NCI-H1105 treated with DMSO at 0.1 percent for 48 hours (cell line): Measurements from ENCODE around the gene PRUNE2.
A peak's percentile ranks its signal among the peaks of the same experiment; 100 is the strongest.
"Not testable (repeated sequence)": the region's sequence is repeated elsewhere in the genome, so short reads cannot be mapped to it uniquely, and the experiment has no call there.

Source experiments
- DNase-seq: peaks from one replicate; lab custom pipeline; 2025; lab: John Stamatoyannopoulos, UW

PRUNE2 gene

DNA sequence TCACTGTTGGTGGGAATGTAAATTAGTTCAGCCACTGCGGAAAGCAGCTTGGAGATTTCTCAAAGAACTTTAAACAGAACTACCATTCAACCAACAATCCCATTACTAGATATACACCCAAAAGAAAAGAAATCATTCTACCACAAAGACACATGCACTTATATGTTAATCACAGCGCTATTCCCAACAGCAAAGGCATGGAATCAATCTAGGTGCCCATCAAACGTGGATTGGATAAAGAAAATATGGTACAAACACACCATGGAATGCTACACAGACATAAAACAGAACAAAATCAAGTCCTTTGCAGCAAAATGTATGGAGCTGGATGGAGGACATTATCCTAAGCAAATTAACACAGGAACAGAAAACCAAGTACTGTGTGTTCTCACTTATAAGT lies 42.1 kb downstream of the PRUNE2 start:
- DNase-seq: no peak

DNA sequence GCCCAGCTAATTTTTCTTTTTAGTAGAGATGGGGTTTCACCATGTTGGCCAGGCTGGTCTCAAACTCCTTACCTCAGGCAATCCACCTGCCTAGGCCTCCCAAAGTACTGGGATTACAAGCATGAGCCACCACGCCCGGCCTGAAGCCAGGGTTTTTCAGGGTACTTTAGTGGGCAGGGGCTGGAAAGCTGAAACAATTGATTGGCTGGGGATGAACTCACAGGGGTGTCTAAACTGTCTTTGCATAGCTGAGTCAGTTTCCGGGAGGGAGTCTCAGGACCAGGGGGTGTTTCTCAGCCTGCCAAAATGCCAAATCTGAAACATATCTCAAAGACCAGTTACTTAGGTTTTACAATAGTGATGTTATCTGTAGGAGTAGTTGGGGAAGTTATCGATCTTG lies 46.1 kb downstream of the PRUNE2 start:
- DNase-seq: no peak

DNA sequence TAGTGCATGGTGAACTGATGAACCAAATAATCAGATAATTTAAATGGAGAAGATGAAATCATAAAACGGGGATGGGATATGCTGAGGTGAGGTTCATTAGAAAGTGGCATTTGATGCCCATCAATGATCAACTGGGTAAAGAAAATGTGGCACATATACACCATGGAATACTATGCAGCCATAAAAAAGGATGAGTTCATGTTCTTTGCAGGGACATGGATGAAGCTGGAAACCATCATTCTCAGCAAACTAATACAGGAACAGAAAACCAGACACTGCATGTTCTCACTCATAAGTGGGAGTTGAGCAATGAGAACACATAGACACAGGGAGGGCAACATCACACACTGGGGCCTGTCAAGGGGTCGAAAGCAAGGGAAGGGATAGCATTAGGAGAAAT lies 47.7 kb downstream of the PRUNE2 start:
- not testable (repeated sequence) for DNase-seq

DNA sequence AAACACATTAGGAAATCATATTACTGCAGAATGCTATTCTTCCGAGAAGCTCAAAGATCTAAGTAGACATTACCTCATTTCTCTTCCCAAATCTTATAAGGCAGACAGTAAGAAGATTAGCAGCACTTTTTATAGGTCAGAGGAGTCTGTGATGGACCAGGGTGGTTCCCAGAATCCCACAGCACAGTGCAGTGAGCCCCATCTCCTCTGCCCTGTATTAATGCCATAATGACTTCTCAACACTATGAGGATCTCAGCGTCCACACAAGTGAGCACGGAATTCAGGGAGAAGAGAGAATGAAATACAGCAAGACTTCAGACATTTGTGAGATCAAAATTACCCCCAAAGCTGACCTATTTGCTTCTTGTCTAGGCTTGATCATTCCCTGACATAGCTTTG lies 49.9 kb downstream of the PRUNE2 start:
- no peak for DNase-seq

DNA sequence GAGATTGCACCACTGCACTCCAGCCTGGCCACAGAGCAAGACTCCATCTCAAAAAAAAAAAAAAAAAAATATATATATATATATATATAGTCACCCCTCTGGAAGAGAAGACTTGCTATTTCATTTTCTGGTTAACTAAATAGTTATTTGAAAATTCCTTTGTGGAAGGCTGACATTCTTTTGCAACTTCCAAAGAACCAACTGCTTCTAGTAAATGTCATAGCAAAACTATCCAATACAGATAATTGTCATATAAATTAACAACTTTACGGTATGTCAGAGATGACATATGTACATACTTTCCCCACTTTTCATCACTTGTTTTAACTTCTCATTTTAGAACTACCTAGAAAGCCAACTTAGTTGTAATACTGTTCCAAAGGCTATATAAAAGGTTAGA lies 50.9 kb downstream of the PRUNE2 start:
- DNase-seq: no peak

DNA sequence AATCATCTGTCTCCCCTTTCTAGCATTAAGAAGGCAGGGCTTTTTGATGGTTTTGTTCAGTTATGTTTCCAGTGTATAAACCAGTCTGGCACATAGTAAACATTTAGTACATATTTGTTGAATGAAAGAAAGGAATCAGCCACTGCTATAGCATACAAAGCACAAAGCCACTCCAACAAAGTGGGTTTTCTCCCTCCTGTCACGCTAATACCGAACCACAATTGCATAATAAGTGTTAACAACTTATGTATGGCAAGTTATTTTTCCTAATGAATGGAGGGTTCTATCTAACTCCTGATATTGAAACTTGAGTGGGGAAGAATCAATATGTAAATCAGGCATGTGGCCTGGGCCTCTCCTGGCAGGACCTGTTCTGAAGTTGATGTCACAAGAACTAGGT lies 53.9 kb downstream of the PRUNE2 start:
- no peak for DNase-seq

DNA sequence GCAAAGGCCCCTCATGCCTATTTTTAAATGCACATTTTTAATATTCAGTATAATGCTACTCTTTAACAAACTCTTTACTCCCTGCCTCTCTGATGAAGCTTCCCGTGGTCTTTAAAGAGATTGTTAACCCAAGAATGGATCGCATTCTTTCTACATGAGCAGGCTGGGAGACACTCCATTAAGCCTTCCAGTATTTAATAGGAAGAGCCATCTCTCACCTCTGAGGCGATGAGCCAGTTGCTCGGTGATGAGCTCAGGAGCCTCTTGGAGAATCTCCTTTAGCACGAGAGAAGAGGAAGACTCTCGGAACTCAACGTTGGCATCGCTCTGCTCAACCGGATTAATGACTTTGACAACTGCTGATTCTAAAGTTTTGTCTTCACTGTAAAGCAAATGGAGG lies 59.6 kb downstream of the PRUNE2 start:
- DNase-seq: no peak

DNA sequence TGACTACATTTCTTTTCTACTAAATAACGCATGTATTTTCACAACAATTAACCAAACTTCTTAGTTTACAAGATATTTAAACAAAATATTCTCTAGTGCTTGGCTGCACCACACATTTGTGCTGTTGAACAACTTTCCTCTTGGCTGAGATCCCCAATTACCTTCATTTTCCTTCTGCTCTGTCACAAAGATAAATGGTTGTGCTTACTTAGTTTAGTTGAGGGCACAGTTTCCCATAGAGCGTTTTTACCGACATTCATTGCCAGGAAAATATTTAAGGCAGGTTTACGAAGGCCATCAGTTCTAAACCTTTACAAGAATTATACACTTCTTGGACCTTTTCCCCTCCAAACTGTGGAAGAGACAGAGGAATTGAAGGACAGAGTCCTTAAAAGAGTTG lies 60.7 kb downstream of the PRUNE2 start:
- DNase-seq: no peak

DNA sequence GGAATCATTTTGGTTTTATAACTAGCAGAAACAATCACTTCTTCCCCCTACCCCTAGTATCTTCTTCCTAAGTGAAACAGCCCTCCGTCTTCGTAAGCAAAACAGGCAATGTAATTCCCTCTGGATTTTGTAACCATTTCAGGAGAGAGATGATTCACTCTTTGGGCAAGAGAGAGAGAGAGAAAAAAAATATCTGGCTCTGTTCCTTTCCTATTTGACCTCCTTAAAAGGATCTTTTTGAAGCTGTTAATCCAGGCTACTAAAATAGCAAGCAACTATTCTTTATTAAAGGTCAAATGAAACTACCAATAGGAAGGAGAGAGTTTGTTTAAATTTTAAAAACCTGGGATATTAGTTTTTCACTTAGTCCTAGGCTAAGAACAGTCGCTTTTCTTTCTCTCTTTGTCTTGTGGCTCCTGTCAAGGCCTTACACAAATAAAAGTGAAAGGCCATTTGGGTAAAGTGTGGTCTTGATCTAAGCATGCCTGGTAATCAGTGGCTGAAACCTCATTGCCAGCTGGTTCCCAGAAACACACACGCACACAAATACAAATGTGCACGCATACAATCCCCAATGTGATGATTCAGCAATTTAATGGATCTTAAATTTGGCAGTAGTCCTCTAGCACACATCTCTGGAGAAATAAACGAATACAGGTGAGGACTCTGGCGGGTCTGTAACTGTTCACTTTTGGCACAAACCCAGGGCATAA lies 70.2 kb downstream of the PRUNE2 start:
- DNase-seq: peak; percentile 13

DNA sequence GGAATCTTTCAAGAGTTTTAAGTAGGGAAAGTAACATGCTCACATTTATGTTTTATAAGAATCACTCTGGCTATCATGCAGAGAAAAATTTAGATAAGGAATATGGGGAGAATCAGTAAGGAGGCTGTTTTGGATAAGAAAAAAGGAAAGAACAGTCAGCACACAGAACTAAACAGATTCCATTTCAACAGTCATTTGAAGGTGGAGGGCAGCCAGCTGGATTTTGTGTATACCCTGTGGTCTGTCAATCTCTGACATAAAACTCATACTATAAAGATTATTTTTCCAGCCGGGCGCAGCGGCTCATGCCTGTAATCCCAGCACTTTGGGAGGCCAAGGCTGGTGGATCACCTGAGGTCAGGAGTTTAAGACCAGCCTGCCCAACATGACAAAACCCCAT lies 77.5 kb downstream of the PRUNE2 start:
- DNase-seq: no peak

DNA sequence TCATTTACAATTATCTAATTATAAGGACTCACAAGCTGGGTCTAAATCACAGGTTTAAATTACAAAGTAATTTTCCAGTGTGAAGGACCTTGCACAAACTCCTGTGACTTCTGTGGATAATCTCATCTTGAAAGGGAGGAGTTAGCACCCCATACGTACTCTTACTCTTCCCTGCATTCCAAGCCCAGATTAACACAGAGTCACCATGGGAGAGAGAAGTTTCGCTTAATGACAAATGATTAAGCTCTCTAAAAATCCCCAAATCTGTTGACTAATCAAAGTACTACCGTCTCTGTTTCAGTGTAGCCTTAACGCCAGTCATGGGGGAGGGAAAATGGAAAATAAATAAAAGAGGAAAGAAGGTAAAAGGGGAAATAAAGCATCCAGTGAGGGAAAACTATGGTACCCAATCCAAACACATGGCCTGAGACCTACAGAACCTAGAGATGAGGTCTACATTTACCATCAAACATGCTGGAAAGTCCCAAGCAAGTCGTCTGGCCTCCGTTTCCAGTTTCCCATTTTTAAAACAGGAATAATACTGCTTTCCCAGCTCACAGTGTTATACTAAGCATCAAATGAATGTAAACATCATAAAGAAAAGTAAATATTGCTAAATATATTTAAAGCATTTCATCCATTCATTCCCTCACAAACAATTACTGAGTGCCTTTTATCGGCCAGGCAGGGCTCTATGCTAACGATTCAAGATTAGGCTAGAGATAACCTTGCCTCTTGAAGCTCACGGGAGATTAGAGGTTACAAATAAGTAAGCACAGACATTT lies 78.4 kb downstream of the PRUNE2 start:
- DNase-seq: no peak

DNA sequence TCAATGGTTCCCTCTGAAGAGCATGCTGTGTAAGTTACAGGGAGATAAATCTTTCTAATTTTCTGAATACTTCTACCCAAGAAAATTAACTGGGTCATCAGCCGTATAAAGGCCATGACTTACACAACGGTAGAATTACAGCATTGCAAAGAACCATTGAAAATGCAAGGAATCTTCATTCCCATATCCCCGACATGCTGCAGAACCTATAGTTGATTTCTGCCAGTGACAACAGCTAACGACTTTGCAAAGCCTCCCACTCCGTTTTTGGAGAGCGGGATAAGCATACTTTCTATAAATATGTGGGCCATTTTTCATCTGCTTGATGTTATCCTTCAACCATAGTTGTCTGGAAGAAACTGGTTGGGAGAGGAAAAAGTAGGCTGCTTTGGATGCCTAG lies 85.5 kb downstream of the PRUNE2 start:
- DNase-seq: no peak

DNA sequence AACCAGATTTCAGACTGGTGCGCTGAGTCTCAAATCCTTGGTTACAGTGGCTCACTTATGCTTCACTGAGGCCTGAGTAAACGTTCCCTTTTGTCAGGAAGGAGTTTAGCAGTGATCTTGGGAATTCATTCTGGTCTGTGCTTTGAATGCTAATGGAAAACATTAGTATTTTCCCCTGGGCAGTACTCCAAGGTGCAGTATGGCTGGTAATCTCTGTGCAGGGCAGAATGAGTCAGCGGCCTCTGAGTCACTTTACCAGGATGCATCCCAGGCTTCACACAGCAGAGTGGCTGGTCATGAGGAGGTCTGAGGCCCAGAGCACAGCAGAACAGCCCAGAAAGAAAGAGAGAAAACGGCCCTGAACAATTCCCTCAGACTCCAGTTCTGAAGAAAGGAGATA lies 87.6 kb downstream of the PRUNE2 start:
- DNase-seq: no peak

DNA sequence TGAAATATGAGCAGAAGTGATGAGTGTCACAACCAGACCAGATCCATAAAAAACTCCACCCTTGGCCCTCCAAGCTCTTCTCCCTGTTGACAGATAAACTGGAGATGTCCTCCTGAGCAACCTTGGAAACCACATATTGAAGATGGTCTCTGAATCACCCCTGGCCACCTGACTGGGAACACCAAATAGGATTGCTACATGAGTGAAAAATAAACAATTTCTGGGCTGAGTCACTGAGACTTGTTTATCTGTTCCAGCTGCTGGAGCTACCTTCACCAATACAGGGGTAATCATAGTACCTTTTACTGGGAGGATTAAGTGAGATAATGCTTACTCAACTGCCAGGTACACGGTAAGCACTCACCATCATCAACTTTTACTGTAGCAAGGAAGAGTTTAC lies 88.4 kb downstream of the PRUNE2 start:
- DNase-seq: no peak

DNA sequence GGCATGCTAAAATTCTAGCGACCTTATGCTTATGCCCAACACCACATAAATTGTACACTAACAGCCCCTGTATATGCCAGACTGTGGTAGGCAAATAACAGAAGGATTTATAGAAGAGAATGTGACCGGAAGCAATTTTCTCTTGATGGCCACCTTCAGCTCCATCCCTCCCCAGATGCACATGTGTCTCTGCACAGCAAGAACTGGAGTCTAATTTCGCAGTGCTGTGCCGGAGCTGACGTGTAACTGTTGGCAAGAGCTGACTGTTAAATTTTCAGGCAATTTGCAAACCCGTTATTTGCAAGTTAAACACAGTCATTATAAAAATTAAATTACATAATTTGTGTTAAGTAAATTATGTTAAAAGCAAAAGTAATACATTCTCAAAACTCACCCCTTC lies 93.3 kb downstream of the PRUNE2 start:
- peak; percentile 18 for DNase-seq

DNA sequence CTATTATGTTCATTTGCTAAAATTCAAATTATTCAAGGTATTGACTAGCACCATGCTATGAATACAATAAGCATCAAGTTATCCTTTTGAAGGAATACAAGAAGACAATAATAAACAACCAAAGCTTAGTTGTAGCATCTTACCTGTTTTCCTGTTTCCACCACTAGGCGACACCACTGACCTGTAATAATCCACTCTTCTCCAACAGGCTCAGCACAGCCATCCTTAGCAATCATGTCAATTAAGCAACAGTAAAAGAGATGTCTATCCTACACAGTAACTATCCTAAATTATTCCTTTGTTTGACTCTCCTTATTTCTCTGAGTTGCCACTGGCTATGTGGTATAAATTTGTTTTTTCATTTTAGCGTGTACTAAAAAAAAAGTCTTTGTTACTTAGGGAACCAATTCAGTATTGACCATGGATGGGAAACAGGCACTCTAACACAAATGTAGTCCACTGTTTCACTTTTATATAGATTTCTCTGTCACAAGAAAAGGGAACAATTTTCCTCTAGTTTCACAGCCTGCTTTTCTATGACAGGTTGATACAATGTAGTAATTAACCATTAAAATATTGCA lies 95.4 kb downstream of the PRUNE2 start:
- peak; percentile 71 for DNase-seq

DNA sequence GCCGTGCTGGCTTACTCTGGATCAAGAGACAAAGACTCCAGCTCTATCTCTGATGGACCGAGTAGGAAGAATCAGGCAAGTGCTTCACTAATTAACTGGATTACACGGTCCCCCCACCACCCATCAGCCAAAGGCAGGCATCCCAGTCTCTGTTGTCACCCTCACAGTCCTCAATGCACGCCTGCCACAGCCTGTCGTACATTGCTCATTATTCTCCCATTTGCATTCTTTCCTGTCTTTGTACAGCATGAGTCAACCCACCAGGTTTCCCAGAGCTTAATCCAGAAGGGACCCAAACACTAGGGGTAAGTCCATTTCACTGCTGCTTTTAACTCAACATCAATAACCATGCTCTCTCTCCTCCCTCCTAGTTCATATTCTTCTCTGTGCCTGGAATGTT lies 97.3 kb downstream of the PRUNE2 start:
- DNase-seq: no peak

DNA sequence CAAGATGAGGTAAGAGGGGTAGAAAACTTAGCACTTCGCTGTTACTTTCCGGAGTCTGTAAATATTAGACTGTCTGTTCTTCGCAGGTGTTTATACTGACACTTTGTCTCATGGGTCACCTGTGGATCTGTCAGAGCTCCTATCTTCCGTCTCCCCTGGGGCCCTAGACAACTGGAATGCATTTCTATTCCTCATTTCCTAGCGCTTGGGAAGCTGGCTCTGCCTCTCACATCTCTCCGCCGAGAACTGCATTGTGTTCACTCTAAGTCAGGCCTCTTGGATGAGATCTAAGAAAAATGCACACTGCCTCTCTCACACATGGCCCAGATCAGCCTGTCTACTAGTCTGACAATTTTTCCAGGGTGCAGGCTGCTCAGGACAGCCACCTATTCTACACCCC lies 102.2 kb downstream of the PRUNE2 start:
- DNase-seq: no peak

DNA sequence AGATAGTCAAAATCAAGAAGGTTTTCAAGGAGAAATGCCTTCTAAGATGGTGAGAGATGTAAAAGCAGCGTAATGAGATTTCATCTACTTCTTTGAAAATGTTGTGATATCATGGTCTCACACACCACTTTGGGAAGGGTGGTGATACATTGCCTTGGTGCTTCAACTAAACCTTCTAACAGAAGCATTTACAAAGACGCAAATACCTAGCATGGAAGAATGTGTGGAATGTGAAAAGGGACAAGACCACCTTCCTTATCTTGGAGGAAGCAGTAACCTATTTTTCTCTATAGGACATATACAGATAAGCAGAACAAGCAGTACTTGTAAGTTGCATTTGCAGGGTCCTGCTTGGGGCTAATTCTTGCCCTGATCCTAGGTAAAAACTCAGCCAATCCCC lies 102.8 kb downstream of the PRUNE2 start:
- DNase-seq: no peak

DNA sequence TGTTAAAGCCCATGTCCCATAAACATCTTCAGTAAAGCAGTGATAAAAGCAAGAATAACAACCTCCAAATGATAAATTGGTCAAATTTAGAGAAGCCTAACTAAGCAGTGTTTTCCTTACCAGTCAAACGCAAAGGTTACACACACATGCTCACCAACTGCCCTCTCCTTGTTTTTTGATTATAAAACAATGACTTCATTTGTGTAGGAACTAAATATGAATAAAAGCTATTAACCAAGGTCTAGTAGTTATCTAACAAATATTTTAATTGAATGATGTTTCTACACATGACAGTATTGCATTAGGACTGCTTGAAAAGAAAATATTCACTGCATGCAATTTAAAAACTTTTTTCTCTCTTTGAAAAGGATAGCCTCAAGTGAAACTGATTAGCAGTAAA lies 105.0 kb downstream of the PRUNE2 start:
- DNase-seq: no peak

DNA sequence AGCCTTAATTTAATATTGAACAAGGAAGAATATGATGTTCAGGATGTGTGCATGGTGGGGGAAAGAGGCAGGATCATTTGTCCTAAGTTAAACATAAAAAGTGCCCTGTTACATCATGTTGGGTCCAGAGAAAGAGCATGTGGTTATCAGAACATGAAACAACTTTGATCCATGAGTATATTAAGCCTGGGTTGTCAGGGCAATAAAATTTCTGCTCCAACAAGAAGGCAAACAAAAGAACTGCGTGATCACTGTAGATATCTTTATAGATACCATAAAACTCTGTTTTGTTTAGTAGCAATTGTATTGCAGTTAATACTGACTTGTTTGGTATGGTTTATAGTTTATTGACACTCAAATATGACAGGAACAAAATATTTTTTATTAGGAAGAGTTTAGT lies 106.4 kb downstream of the PRUNE2 start:
- DNase-seq: no peak

DNA sequence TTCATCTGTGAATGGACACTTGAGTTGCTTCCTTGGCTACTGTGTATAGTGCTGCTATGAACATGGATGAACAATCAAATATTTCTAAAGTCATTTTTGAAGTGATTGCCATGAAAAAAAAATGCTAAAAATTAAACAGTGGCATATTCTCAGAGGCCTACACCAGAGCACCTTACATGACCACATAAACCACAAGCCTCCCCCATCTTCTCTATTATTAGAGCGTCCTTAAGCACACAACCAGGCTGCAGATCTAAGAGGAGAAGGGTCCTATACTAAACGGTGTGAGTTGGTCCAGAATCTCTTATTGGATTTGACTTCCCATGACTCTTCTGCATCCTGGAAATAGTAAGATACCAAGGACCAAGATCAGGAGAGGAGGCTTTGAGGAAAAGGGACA lies 107.4 kb downstream of the PRUNE2 start:
- no peak for DNase-seq

DNA sequence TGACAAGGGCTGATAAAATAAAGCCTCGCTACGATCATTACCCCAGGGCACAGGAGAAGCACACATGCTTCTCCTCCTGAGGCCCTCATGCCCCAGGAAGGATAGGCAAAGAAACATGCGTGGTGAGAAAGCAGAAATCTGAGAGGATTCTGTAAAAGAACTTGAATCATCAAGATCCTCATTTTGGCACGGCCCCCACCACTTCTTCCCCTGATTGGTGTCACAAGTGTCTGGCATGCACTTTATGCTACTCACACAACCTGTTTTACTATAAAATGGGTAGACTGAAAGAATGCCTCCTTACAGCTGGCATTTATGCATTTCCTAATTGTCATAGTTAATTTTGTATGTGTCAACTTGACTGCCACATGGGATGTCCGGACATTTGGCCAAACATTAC lies 109.6 kb downstream of the PRUNE2 start:
- no peak for DNase-seq
